ENCODE measurements around the gene MTIF2.

- TF ChIP-seq, protein P1, sequence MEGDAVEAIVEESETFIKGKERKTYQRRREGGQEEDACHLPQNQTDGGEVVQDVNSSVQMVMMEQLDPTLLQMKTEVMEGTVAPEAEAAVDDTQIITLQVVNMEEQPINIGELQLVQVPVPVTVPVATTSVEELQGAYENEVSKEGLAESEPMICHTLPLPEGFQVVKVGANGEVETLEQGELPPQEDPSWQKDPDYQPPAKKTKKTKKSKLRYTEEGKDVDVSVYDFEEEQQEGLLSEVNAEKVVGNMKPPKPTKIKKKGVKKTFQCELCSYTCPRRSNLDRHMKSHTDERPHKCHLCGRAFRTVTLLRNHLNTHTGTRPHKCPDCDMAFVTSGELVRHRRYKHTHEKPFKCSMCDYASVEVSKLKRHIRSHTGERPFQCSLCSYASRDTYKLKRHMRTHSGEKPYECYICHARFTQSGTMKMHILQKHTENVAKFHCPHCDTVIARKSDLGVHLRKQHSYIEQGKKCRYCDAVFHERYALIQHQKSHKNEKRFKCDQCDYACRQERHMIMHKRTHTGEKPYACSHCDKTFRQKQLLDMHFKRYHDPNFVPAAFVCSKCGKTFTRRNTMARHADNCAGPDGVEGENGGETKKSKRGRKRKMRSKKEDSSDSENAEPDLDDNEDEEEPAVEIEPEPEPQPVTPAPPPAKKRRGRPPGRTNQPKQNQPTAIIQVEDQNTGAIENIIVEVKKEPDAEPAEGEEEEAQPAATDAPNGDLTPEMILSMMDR (IDR thresholded peaks at IDR 0.05; ENCODE audit: poor library complexity) = no peak
- no peak for TF ChIP-seq EZH2 (IDR thresholded peaks at IDR 0.05; ENCODE audit: borderline replicate concordance)
- no peak for TF ChIP-seq EZH2phosphoT487 (IDR thresholded peaks at IDR 0.05; ENCODE audit: low read depth, severe bottlenecking, unreplicated experiment)
Observed at GRCh38 chr2:55232863-55233657, 36.0 kb downstream of the MTIF2 start.
